ENCODE measurements around the gene CD302. TPM values are rescaled to one million over a fixed set of nuclear protein-coding genes. Genes with fewer than 3 reads are reported as not detected.

The CD302 gene
- total RNA-seq, 1 experiment from 2014 or later: 0.21 TPM

DNA sequence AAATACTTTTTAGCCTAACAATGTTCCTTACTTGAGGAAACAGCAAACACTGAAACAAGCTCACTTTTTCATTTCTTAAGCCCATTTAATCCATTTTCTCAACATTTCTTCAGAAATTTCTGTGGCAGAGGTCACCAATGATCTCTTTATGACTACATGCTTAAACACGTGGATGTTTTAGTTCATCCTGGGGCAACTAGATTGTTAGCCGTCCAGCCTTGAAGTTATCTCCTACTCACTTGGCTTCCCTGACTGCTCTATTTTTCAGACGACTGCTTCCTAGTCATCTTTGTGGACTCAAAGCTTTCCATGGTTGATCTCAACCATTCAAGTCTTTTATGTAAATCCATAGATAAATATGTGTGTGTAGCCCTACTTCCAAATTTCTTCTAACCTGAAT is 24.1 kb downstream of the CD302 start:
- no peak for TF ChIP-seq CTCF (IDR thresholded peaks at IDR 0.05; ENCODE audit: unreplicated experiment)
- intact Hi-C loops (cut with micrococcal nuclease): no loop called here
- BruUV-seq (replicated peaks): no TSS peak
- Mint-ChIP-seq H3K27ac (ENCODE audit: low read depth, unreplicated experiment) (no peak overlapping the region), H3K4me1 (ENCODE audit: insufficient read depth, unreplicated experiment) (no peaks in the 10 kb centered on the region), H3K27me3 (ENCODE audit: insufficient read depth, unreplicated experiment) (no peaks in the 10 kb centered on the region), H3K36me3 (ENCODE audit: insufficient read depth, unreplicated experiment) (peaks cover 50% of the 10 kb centered on the region), H3K9me3 (ENCODE audit: unreplicated experiment) (no peaks in the 10 kb centered on the region), H3K4me3 (ENCODE audit: unreplicated experiment) (no peak overlapping the region)
- DNase-seq (ENCODE audit: unreplicated experiment): no peak
- ChIA-PET POLR2A (interaction anchor here (0.9 to 1.3 kb wide), 4 partner anchors 9 to 16 kb away, joined by 3 to 6 read pairs (median 4); no protein-coding TSS in a partner anchor), CTCF (interaction anchor here (0.6 kb wide), 1 partner anchor 11 kb away, joined by 3 read pairs; no protein-coding TSS in a partner anchor)

DNA sequence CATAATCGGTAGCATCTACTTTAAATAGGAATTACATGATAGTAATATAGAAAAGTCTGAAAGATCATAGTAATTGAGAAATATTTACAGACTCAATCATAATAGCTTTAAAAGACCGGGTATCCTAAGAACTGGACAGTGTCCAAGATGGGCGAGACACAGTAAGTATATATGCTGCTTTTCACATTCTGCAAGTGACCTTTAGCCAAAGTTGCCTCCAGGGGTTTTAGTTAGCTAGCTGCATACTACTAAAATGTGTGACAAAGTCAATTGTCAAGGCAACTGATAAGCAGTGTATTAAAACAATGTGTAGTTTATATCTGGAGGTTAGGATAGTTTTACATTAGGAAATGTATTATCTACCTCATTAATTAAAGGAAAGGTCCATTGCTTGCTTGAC is 24.6 kb downstream of the CD302 start:
- Mint-ChIP-seq H3K27me3 (ENCODE audit: insufficient read depth, unreplicated experiment) (no peaks in the 10 kb centered on the region), H3K4me1 (ENCODE audit: insufficient read depth, unreplicated experiment) (no peaks in the 10 kb centered on the region), H3K4me3 (ENCODE audit: unreplicated experiment) (no peak overlapping the region), H3K9me3 (ENCODE audit: unreplicated experiment) (no peaks in the 10 kb centered on the region), H3K27ac (ENCODE audit: low read depth, unreplicated experiment) (no peak overlapping the region), H3K36me3 (ENCODE audit: insufficient read depth, unreplicated experiment) (peaks cover 51% of the 10 kb centered on the region)
- BruUV-seq (replicated peaks): no TSS peak
- TF ChIP-seq CTCF (IDR thresholded peaks at IDR 0.05; ENCODE audit: unreplicated experiment): no peak
- DNase-seq (ENCODE audit: unreplicated experiment): no peak
- CTCF ChIA-PET: interaction anchor here (0.6 to 1.0 kb wide), 2 partner anchors 11 to 16 kb away, joined by 3 to 4 read pairs; no protein-coding TSS in a partner anchor
- intact Hi-C loops (cut with micrococcal nuclease): no loop called here
- POLR2A ChIA-PET: interaction anchor here (0.9 to 1.3 kb wide), 3 partner anchors 9 to 11 kb away, joined by 3 to 6 read pairs (median 3); no protein-coding TSS in a partner anchor

DNA sequence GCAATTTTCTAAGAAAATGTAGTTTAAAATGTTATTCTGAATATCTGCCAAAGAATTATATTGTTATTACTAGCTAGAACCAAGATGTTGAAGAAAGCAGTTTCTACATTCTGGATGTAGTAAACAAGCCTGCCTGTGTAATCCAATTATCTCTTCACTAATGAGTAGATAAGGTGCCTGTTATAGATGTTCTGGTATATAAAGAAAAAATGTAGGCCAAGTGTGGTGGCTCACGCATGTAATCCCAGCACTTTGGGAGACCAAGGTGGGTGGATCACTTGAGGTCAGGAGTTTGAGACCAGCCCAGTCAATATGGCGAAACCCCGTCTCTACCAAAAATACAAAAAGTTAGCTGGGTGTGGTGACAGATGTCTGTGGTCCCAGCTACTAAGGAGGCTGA is 28.9 kb downstream of the CD302 start:
- Mint-ChIP-seq H3K27me3 (ENCODE audit: insufficient read depth, unreplicated experiment) (no peaks in the 10 kb centered on the region), H3K4me1 (ENCODE audit: insufficient read depth, unreplicated experiment) (no peaks in the 10 kb centered on the region), H3K9me3 (ENCODE audit: unreplicated experiment) (no peaks in the 10 kb centered on the region), H3K4me3 (ENCODE audit: unreplicated experiment) (no peak overlapping the region), H3K36me3 (ENCODE audit: insufficient read depth, unreplicated experiment) (peaks cover 90% of the 10 kb centered on the region), H3K27ac (ENCODE audit: low read depth, unreplicated experiment) (no peak overlapping the region)
- no peak for DNase-seq (ENCODE audit: unreplicated experiment)
- CTCF ChIA-PET: no interaction called here
- POLR2A ChIA-PET: no interaction called here
- TF ChIP-seq CTCF (IDR thresholded peaks at IDR 0.05; ENCODE audit: unreplicated experiment): no peak
- BruUV-seq (replicated peaks): no TSS peak
- intact Hi-C loops (cut with micrococcal nuclease): no loop called here

DNA sequence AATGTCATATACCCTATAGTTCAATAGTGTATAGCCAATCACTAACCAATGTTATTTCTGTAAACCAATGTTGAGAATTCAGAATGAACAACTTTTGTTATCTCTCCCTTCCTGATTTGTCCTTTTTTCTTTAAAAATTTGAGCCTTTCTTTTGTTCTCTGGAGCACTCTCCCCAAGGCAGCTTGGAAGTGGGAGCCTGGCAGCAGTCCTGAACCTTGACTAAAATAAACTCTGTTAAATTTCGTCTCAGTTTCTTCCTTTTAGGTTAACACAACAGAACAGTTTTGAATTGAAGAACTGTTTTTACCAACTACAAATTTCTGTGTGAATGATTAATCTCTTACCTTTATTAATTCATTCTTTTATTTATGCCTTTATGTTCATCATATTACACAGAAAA is 35.9 kb downstream of the CD302 start:
- intact Hi-C loops (cut with micrococcal nuclease): no loop called here
- Mint-ChIP-seq H3K27me3 (ENCODE audit: insufficient read depth, unreplicated experiment) (no peaks in the 10 kb centered on the region), H3K9me3 (ENCODE audit: unreplicated experiment) (no peaks in the 10 kb centered on the region), H3K4me3 (ENCODE audit: unreplicated experiment) (no peak overlapping the region), H3K4me1 (ENCODE audit: insufficient read depth, unreplicated experiment) (peaks cover 4% of the 10 kb centered on the region), H3K36me3 (ENCODE audit: insufficient read depth, unreplicated experiment) (peaks cover 77% of the 10 kb centered on the region), H3K27ac (ENCODE audit: low read depth, unreplicated experiment) (no peak overlapping the region)
- CTCF ChIA-PET: interaction anchor here (0.7 to 1.3 kb wide), 2 partner anchors 9 to 206 kb away, joined by 3 read pairs; no protein-coding TSS in a partner anchor
- POLR2A ChIA-PET: interaction anchor here (0.8 to 1.7 kb wide), 4 partner anchors 9 to 47 kb away, joined by 3 to 4 read pairs (median 3); no protein-coding TSS in a partner anchor
- DNase-seq (ENCODE audit: unreplicated experiment): no peak
- no peak for TF ChIP-seq CTCF (IDR thresholded peaks at IDR 0.05; ENCODE audit: unreplicated experiment)
- BruUV-seq (replicated peaks): no TSS peak

Measured in MCF 10A (cell line).